Measurements from ENCODE around the gene LYRM7. TPM values are rescaled to one million over a fixed set of nuclear protein-coding genes. Genes with fewer than 3 reads are reported as not detected.

Gene LYRM7
- total RNA-seq, 1 donor from 2014 or later: 13.6 TPM

DNA sequence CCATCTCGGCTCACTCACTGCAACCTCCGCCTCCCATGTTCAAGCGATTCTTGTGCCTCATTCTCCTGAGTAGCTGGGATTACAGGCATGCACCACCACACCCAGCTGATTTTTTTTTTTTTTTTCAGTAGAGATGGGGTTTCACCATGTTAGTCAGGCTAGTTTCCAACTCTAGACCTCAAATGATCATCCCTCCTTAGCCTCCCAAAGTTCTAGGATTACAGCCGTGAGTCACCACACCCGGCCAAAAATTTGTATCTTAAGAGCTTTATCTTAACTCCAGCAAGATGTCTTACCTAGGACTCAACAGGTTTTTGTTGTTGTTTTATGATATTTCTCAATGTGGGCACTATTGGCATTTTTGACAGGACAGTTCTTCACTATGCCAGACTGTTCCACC lies 27.9 kb downstream of the LYRM7 start:
- H3K36me3 ChIP-seq (ENCODE audit: control insufficient read depth in 3 of 3, insufficient read depth in 3 of 3, low read length in 3 of 3): peaks cover 0 to 4% (median 0%) of the 10 kb centered on the region in 3 donors
- no peaks in the 10 kb centered on the region for H3K27me3 ChIP-seq (ENCODE audit: control insufficient read depth in 3 of 3, insufficient read depth in 3 of 3, low read length in 3 of 3)
- no peak overlapping the region for H3K27ac ChIP-seq (ENCODE audit: low read depth, low read length)
- no peak overlapping the region for H3K4me3 ChIP-seq (ENCODE audit: low read length in 3 of 3)
- H3K9ac ChIP-seq (ENCODE audit: low read depth in 1 of 3, low read length in 3 of 3): no peak overlapping the region
- H3K4me1 ChIP-seq (ENCODE audit: control insufficient read depth in 3 of 3, insufficient read depth in 3 of 3, low read length in 3 of 3): no peaks in the 10 kb centered on the region
- no peaks in the 10 kb centered on the region for H3K9me3 ChIP-seq (ENCODE audit: control insufficient read depth in 3 of 3, low read length in 3 of 3)

DNA sequence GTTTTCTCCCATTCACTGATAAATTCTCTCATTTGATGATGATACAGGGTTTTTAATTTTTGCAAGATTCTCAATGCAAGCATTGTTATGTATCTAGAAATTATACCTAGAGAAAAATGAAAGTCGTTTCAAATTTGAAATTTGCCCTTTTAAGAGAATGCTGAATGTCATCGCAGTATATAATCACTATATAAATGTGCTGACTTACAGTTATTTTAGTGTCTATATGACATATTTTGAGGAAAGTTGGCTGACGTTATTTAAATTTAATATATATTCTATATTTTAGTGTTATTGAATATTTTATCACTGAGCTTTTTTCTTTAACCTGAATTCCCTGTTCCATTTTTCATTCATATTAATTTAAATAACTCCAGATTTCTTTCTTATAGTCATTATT lies 29.8 kb downstream of the LYRM7 start:
- Histone ChIP-seq H3K36me3 (ENCODE audit: control insufficient read depth in 3 of 3, insufficient read depth in 3 of 3, low read length in 3 of 3) (peaks cover 0 to 6% (median 0%) of the 10 kb centered on the region in 3 donors), H3K27me3 (ENCODE audit: control insufficient read depth in 3 of 3, insufficient read depth in 3 of 3, low read length in 3 of 3) (no peaks in the 10 kb centered on the region), H3K27ac (ENCODE audit: low read depth, low read length) (no peak overlapping the region), H3K4me3 (ENCODE audit: low read length in 3 of 3) (no peak overlapping the region), H3K4me1 (ENCODE audit: control insufficient read depth in 3 of 3, insufficient read depth in 3 of 3, low read length in 3 of 3) (no peaks in the 10 kb centered on the region), H3K9ac (ENCODE audit: low read depth in 1 of 3, low read length in 3 of 3) (no peak overlapping the region), H3K9me3 (ENCODE audit: control insufficient read depth in 3 of 3, low read length in 3 of 3) (no peaks in the 10 kb centered on the region)

DNA sequence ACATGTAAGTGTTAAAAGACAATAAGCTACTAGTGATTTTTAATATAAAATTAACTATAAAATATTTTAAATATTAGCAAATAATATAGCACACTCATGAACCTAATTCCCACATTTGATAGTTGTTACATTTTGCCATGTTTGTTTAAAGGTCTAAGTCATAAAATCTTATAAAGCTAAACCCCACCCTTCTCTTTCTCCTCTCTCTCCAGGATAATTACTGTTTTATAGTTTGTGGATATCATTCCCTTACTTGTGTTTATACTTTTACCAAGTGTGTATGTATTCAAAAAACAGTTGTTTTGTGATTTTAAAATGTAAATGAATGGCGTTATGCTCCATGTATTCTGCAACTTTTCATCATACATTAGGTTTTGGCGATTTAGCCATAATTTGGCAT lies 34.2 kb downstream of the LYRM7 start:
- Histone ChIP-seq H3K9ac (ENCODE audit: low read depth in 1 of 3, low read length in 3 of 3) (no peak overlapping the region), H3K36me3 (ENCODE audit: control insufficient read depth in 3 of 3, insufficient read depth in 3 of 3, low read length in 3 of 3) (peaks cover 0 to 4% (median 0%) of the 10 kb centered on the region in 3 donors), H3K27me3 (ENCODE audit: control insufficient read depth in 3 of 3, insufficient read depth in 3 of 3, low read length in 3 of 3) (no peaks in the 10 kb centered on the region), H3K27ac (ENCODE audit: low read depth, low read length) (no peak overlapping the region), H3K4me3 (ENCODE audit: low read length in 3 of 3) (no peak overlapping the region), H3K9me3 (ENCODE audit: control insufficient read depth in 3 of 3, low read length in 3 of 3) (no peaks in the 10 kb centered on the region), H3K4me1 (ENCODE audit: control insufficient read depth in 3 of 3, insufficient read depth in 3 of 3, low read length in 3 of 3) (no peaks in the 10 kb centered on the region)

DNA sequence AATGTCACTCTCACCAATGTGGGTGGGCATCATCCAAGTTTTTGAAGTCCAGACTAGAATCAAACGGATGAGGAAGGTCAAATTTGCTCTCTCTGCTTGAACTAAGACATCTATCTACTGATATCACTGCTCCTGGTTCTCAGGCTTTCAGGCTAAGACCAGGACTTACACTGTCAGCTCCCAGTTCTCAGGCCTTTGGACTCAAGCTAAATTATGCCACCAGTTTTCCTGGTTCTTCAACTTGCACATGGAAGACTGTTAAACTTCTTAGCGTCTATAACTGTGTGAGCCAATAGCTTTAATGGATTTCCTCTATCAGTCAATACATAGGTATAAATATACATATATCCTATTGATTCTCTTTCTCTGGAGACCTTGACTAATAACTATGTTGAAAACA lies 35.3 kb downstream of the LYRM7 start:
- no peaks in the 10 kb centered on the region for H3K27me3 ChIP-seq (ENCODE audit: control insufficient read depth in 3 of 3, insufficient read depth in 3 of 3, low read length in 3 of 3)
- H3K4me1 ChIP-seq (ENCODE audit: control insufficient read depth in 3 of 3, insufficient read depth in 3 of 3, low read length in 3 of 3): no peaks in the 10 kb centered on the region
- H3K9ac ChIP-seq (ENCODE audit: low read depth in 1 of 3, low read length in 3 of 3): no peak overlapping the region
- no peaks in the 10 kb centered on the region for H3K9me3 ChIP-seq (ENCODE audit: control insufficient read depth in 3 of 3, low read length in 3 of 3)
- H3K27ac ChIP-seq (ENCODE audit: low read depth, low read length): no peak overlapping the region
- H3K4me3 ChIP-seq (ENCODE audit: low read length in 3 of 3): no peak overlapping the region
- peaks cover 0 to 2% (median 0%) of the 10 kb centered on the region in 3 donors for H3K36me3 ChIP-seq (ENCODE audit: control insufficient read depth in 3 of 3, insufficient read depth in 3 of 3, low read length in 3 of 3)

DNA sequence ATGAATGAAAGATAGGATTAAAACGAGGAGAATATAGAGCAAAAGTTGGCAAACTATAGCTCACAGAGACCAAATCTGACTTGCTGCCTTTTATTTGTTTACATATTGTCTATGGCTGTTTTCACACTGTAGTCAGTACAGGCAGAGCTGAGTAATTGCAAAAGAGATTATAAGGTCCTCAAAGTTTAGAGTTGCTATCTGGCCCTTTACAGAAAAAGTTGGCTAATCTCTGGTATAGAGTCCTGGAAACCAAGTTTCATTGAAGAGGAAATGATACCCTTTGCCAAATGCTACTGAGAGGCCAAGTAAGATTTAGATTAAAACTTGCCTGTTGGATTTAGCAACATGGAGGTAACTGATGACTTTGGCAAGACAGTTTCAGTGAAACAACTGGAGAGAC lies 36.0 kb downstream of the LYRM7 start:
- Histone ChIP-seq H3K36me3 (ENCODE audit: control insufficient read depth in 3 of 3, insufficient read depth in 3 of 3, low read length in 3 of 3) (peaks cover 0 to 2% (median 0%) of the 10 kb centered on the region in 3 donors), H3K4me3 (ENCODE audit: low read length in 3 of 3) (no peak overlapping the region), H3K9me3 (ENCODE audit: control insufficient read depth in 3 of 3, low read length in 3 of 3) (no peaks in the 10 kb centered on the region), H3K27ac (ENCODE audit: low read depth, low read length) (no peak overlapping the region), H3K4me1 (ENCODE audit: control insufficient read depth in 3 of 3, insufficient read depth in 3 of 3, low read length in 3 of 3) (no peaks in the 10 kb centered on the region), H3K27me3 (ENCODE audit: control insufficient read depth in 3 of 3, insufficient read depth in 3 of 3, low read length in 3 of 3) (no peaks in the 10 kb centered on the region), H3K9ac (ENCODE audit: low read depth in 1 of 3, low read length in 3 of 3) (no peak overlapping the region)

DNA sequence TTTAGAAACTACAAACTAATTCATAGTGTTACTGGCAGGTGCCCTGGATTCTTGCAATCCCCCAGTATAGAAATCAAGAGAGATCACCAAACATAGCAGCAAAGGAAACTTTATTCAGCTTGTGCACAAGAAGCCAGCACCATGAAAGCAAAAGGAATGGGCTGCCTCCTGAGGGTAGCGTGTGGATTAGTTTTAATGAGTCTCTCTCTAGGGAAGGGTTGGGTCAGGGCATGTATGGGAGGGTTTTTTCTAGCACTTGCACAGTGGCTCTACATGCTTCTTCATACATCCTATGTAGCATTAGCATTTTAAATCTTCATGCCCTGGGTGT lies 38.4 kb downstream of the LYRM7 start:
- H3K27me3 ChIP-seq (ENCODE audit: control insufficient read depth in 3 of 3, insufficient read depth in 3 of 3, low read length in 3 of 3): no peaks in the 10 kb centered on the region
- no peak overlapping the region for H3K27ac ChIP-seq (ENCODE audit: low read depth, low read length)
- H3K9me3 ChIP-seq (ENCODE audit: control insufficient read depth in 3 of 3, low read length in 3 of 3): no peaks in the 10 kb centered on the region
- no peak overlapping the region for H3K9ac ChIP-seq (ENCODE audit: low read depth in 1 of 3, low read length in 3 of 3)
- H3K4me3 ChIP-seq (ENCODE audit: low read length in 3 of 3): no peak overlapping the region
- H3K4me1 ChIP-seq (ENCODE audit: control insufficient read depth in 3 of 3, insufficient read depth in 3 of 3, low read length in 3 of 3): no peaks in the 10 kb centered on the region
- no peaks in the 10 kb centered on the region for H3K36me3 ChIP-seq (ENCODE audit: control insufficient read depth in 3 of 3, insufficient read depth in 3 of 3, low read length in 3 of 3)

DNA sequence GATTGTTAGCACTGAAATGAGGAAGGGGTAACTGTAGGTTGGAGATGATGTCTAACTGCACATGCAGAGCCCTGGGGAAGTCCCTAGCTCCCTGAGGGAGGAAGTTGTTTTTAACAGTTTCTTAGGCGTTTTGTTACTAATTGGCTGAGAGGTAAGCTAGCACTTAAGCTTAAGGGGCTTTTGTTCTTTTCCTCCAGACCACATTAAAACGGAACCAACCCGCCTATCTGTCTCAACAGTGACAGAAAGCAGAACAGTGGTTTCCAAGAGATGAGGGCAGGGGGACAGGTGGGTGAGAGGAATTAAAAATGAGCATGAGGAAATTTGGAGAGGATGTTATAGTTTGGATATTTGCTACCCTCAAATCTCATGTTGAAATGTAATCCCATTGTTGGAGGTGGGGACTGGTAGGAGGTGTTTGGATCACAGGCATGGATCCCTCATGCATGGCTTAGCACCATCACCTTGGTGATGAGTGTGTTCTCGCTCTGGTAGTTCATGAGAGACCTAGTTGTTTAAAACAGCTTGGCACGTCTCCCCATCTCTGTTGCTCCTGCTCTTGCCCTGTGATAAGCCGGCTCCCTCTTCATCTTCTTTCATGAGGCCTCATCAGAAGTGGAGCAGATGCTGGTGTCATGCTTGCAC lies 38.9 kb downstream of the LYRM7 start:
- H3K27ac ChIP-seq (ENCODE audit: low read depth, low read length): no peak overlapping the region
- H3K36me3 ChIP-seq (ENCODE audit: control insufficient read depth in 3 of 3, insufficient read depth in 3 of 3, low read length in 3 of 3): no peaks in the 10 kb centered on the region
- no peaks in the 10 kb centered on the region for H3K9me3 ChIP-seq (ENCODE audit: control insufficient read depth in 3 of 3, low read length in 3 of 3)
- H3K4me1 ChIP-seq (ENCODE audit: control insufficient read depth in 3 of 3, insufficient read depth in 3 of 3, low read length in 3 of 3): no peaks in the 10 kb centered on the region
- H3K9ac ChIP-seq (ENCODE audit: low read depth in 1 of 3, low read length in 3 of 3): no peak overlapping the region
- no peaks in the 10 kb centered on the region for H3K27me3 ChIP-seq (ENCODE audit: control insufficient read depth in 3 of 3, insufficient read depth in 3 of 3, low read length in 3 of 3)
- H3K4me3 ChIP-seq (ENCODE audit: low read length in 3 of 3): no peak overlapping the region

DNA sequence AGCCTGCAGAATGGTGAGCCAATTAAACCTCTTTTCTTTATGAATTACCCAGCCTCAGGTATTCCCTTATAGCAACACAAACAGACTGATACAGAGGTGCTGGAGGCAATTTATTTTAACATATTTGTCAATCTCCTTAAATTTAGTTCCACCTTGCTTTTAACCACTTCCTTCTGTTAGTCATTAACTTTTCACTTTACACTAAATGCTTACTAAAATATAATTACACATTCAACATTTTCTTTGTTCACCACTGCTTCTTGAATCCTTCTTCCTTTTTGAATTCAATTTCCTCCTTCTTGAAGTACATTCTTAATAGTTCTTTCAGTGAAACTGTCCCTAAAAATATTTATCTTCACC lies 39.4 kb downstream of the LYRM7 start:
- H3K9ac ChIP-seq (ENCODE audit: low read depth in 1 of 3, low read length in 3 of 3): no peak overlapping the region
- no peak overlapping the region for H3K27ac ChIP-seq (ENCODE audit: low read depth, low read length)
- no peaks in the 10 kb centered on the region for H3K27me3 ChIP-seq (ENCODE audit: control insufficient read depth in 3 of 3, insufficient read depth in 3 of 3, low read length in 3 of 3)
- H3K4me3 ChIP-seq (ENCODE audit: low read length in 3 of 3): no peak overlapping the region
- H3K36me3 ChIP-seq (ENCODE audit: control insufficient read depth in 3 of 3, insufficient read depth in 3 of 3, low read length in 3 of 3): no peaks in the 10 kb centered on the region
- no peaks in the 10 kb centered on the region for H3K9me3 ChIP-seq (ENCODE audit: control insufficient read depth in 3 of 3, low read length in 3 of 3)
- no peaks in the 10 kb centered on the region for H3K4me1 ChIP-seq (ENCODE audit: control insufficient read depth in 3 of 3, insufficient read depth in 3 of 3, low read length in 3 of 3)

DNA sequence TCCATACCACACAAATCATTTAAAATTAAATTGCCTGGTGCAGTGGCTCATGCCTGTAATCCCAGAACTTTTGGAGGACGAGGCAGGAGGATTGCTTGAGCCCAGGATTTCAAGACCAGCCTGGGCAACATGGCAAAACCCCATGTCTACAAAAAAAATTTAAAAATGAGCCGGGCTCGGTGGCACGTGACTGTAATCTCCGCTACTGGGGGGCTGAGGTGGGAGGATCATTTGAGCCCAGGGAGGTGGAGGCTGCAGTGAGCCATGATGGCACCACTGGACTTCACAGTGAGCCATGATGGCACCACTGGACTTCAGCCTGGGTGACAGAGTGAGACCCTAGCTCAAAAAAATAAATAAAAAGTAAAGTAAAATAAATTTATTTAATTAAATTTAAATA lies 40.9 kb downstream of the LYRM7 start:
- Histone ChIP-seq H3K4me3 (ENCODE audit: low read length in 3 of 3) (no peak overlapping the region), H3K9me3 (ENCODE audit: control insufficient read depth in 3 of 3, low read length in 3 of 3) (no peaks in the 10 kb centered on the region), H3K9ac (ENCODE audit: low read depth in 1 of 3, low read length in 3 of 3) (no peak overlapping the region), H3K36me3 (ENCODE audit: control insufficient read depth in 3 of 3, insufficient read depth in 3 of 3, low read length in 3 of 3) (no peaks in the 10 kb centered on the region), H3K4me1 (ENCODE audit: control insufficient read depth in 3 of 3, insufficient read depth in 3 of 3, low read length in 3 of 3) (no peaks in the 10 kb centered on the region), H3K27me3 (ENCODE audit: control insufficient read depth in 3 of 3, insufficient read depth in 3 of 3, low read length in 3 of 3) (no peaks in the 10 kb centered on the region), H3K27ac (ENCODE audit: low read depth, low read length) (no peak overlapping the region)

DNA sequence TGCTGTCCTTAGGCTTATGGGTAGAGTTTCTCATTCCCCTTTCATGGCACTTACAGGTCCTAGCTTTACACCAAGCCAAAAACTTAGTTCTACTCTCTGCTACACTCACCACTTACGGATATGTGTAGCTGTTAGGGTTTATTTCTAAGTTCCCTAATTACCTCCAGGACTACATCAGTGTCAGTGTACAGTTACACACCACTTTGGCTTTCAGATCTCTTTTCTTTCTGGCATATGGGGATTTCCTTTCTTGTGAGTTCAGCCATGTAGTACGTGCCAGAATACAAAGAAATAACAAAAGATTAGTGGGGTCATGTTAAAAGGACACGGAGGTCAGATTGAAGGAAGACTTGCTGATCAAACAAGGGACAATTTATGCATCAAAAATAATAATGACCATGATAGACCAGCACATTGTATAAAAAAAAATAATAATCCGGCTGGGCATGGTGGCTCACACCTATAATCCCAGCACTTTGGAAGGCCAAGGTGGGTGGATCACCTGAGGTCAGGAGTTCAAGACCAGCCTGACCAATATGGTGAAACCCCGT lies 41.8 kb downstream of the LYRM7 start:
- Histone ChIP-seq H3K4me3 (ENCODE audit: low read length in 3 of 3) (no peak overlapping the region), H3K4me1 (ENCODE audit: control insufficient read depth in 3 of 3, insufficient read depth in 3 of 3, low read length in 3 of 3) (no peaks in the 10 kb centered on the region), H3K27me3 (ENCODE audit: control insufficient read depth in 3 of 3, insufficient read depth in 3 of 3, low read length in 3 of 3) (no peaks in the 10 kb centered on the region), H3K9me3 (ENCODE audit: control insufficient read depth in 3 of 3, low read length in 3 of 3) (no peaks in the 10 kb centered on the region), H3K9ac (ENCODE audit: low read depth in 1 of 3, low read length in 3 of 3) (no peak overlapping the region), H3K27ac (ENCODE audit: low read depth, low read length) (no peak overlapping the region), H3K36me3 (ENCODE audit: control insufficient read depth in 3 of 3, insufficient read depth in 3 of 3, low read length in 3 of 3) (no peaks in the 10 kb centered on the region)

Data from skeletal muscle tissue (tissue), 4 donors.